ENCODE measurements around the gene PLCB4. TPM values are rescaled to one million over a fixed set of nuclear protein-coding genes. Genes with fewer than 3 reads are reported as not detected.

The PLCB4 gene
- total RNA-seq, 4 donors from 2014 or later = 4.4 to 11.5 (median 8.7) TPM

DNA sequence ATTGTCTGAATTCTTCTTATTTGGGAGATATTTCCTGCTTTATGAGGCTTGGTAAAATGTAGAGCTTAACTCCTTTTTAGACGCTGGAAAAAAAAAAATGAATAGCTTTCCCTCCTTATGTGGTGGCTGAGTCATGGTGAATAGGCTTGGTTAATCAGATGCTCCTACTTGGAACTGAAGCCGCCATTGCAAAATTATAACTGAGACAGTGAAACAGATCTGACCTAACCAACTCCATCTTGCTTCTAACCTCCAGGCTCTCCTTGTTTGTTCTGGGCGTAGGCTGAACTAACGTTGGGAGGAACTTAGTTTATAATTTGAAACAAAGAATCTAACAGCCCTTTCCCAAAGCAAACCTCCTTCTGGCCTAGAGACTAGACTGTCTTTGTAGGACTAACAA, 43.2 kb upstream of the PLCB4 start:
- TF ChIP-seq, protein P1, sequence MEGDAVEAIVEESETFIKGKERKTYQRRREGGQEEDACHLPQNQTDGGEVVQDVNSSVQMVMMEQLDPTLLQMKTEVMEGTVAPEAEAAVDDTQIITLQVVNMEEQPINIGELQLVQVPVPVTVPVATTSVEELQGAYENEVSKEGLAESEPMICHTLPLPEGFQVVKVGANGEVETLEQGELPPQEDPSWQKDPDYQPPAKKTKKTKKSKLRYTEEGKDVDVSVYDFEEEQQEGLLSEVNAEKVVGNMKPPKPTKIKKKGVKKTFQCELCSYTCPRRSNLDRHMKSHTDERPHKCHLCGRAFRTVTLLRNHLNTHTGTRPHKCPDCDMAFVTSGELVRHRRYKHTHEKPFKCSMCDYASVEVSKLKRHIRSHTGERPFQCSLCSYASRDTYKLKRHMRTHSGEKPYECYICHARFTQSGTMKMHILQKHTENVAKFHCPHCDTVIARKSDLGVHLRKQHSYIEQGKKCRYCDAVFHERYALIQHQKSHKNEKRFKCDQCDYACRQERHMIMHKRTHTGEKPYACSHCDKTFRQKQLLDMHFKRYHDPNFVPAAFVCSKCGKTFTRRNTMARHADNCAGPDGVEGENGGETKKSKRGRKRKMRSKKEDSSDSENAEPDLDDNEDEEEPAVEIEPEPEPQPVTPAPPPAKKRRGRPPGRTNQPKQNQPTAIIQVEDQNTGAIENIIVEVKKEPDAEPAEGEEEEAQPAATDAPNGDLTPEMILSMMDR (IDR thresholded peaks at IDR 0.05; ENCODE audit: low read depth) = no peak

DNA sequence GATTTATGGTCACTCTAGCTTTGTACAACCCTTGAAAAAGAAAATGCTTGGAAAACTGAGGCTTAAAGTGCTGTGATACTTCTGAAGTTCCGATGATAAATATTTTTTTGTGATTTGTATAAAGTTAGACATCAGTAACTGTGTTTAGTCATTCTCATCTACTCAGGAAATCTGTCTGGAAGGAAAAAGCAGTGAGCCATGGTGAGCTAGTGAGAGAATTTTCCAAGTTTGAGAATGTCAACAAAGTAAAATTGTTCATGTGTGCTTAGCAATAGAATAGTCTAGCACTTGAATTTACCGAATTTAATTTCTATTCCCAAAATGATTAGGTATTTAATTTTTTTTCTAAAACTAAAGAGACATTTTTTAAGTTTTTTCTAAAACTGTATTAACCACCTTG, 41.3 kb upstream of the PLCB4 start:
- TF ChIP-seq, protein P1 (IDR thresholded peaks at IDR 0.05; ENCODE audit: low read depth) = no peak

- TF ChIP-seq, protein P1 (IDR thresholded peaks at IDR 0.05; ENCODE audit: low read depth) = no peak
Observed at GRCh38 chr20:9028419-9028818, 40.5 kb upstream of the PLCB4 start.

DNA sequence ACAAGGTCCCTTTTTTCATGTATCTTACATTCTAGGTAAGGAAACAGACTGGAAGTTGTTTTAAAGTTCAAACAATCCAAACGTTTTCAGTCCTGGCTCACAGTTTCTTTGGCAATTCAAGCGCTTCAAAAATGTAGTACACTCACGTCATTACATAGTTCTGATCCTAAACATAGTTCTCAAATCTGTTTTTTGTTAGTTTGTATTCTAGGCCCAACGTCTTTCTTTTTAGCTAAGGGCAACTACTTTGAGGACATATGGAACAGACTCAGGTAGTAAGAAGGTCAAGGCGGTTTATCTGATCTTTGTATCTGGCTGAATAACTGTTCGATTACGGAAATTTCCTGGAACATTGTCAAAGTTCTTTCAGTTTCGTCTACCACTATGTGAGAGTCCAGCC, 36.9 kb upstream of the PLCB4 start:
- TF ChIP-seq, protein P1 (IDR thresholded peaks at IDR 0.05; ENCODE audit: low read depth) = no peak

- TF ChIP-seq, protein P1 (IDR thresholded peaks at IDR 0.05; ENCODE audit: low read depth) = no peak
Observed at GRCh38 chr20:9032758-9033157, 36.1 kb upstream of the PLCB4 start.

GRCh38 chr20:9035126-9035525, 33.8 kb upstream of the PLCB4 start:
- TF ChIP-seq, protein P1 (IDR thresholded peaks at IDR 0.05; ENCODE audit: low read depth) = no peak

- TF ChIP-seq, protein P1 (IDR thresholded peaks at IDR 0.05; ENCODE audit: low read depth) = no peak
Observed at GRCh38 chr20:9036593-9036992, 32.3 kb upstream of the PLCB4 start.
